Stimulated activated naive CD8-positive, alpha-beta T cell treated with anti-CD3 and anti-CD28 coated beads, Interleukin-15, Interleukin-2, amounts not matched to agents 100 ng/mL and 50 ng/mL, for 24 hours (primary cell): ENCODE data around the gene PLEKHG5.
"Not testable (repeated sequence)": the region's sequence is repeated elsewhere in the genome, so short reads cannot be mapped to it uniquely, and the experiment has no call there.

Experiments
- H3K27ac Mint-ChIP-seq: one replicate; pipeline ENCODE4 v1.8.0; 2021; ENCODE audit warnings: mild to moderate bottlenecking, mixed read lengths
- H3K27me3 Mint-ChIP-seq: one replicate; pipeline ENCODE4 v1.8.0; 2021; ENCODE audit warnings: mixed read lengths
- H3K36me3 Mint-ChIP-seq: one replicate; pipeline ENCODE4 v1.8.0; 2021; ENCODE audit warnings: low read depth, mixed read lengths
- H3K4me1 Mint-ChIP-seq: one replicate; pipeline ENCODE4 v1.8.0; 2021; ENCODE audit warnings: low read depth, mixed read lengths
- H3K4me3 Mint-ChIP-seq: one replicate; pipeline ENCODE4 v1.8.0; 2021; ENCODE audit warnings: mild to moderate bottlenecking, mixed read lengths
- H3K9me3 Mint-ChIP-seq: one replicate; pipeline ENCODE4 v1.8.0; 2021; ENCODE audit warnings: mixed read lengths

Gene PLEKHG5

DNA sequence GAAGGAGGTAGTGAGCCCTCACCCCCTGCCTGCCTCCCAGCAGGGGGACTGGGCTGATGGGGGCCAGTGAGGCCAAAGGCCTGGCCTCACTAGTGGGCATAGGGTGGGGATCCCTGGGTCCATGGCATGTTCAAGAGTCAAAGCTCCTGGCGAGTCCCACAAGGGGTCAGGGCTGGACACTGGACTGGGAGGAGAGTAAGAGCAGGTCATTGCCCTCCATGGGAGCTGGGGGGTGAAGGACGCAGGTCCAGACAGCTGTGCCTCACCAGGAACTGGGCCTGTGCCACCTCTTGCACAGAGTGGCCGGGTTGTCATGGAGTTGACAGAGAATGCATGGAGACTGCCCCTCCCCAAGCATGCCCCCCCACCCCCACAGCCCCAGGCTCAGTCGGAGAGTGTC lies 45.5 kb downstream of the PLEKHG5 start:
- not testable (repeated sequence) for H3K4me3 Mint-ChIP-seq, H3K36me3 Mint-ChIP-seq, H3K9me3 Mint-ChIP-seq, H3K4me1 Mint-ChIP-seq, H3K27ac Mint-ChIP-seq
- peaks cover 43% of the 10 kb centered on the region for H3K27me3 Mint-ChIP-seq

DNA sequence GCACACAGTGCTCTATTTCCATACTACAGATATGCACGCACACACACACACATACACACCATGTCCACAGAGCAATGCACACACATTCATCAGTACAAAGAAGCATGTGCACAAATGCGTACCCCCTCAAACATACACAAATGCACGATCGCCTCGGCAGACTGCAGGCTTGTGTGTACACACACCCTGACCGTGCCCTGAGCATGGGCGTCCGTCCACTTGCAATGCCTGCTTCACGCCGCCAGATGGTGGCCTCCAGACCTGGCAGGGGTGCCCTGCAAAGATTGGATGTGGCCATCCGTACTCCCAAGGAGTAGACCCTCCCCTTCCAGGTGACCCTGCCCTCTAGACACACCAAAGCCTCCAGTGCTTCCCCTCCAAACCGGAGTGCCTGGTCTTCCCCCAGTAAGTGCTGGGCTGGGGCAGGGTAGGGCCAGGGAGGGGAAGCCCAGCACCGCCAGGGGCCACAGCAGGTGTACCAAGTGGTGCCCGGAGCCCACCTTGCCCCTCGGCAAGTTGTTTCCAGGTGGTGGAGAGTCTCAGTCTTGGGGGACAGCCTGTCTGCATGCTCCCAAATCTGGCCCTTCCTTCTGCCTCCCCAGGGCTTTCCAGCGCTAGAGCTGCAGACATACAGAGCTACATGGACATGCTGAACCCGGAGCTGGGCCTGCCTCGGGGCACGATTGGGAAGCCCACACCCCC lies 46.3 kb downstream of the PLEKHG5 start:
- H3K4me3 Mint-ChIP-seq = no peak overlapping the region
- no peak overlapping the region for H3K27ac Mint-ChIP-seq
- no peaks in the 10 kb centered on the region for H3K9me3 Mint-ChIP-seq
- no peaks in the 10 kb centered on the region for H3K36me3 Mint-ChIP-seq
- H3K27me3 Mint-ChIP-seq = peaks cover 37% of the 10 kb centered on the region
- H3K4me1 Mint-ChIP-seq = peaks cover 8% of the 10 kb centered on the region

DNA sequence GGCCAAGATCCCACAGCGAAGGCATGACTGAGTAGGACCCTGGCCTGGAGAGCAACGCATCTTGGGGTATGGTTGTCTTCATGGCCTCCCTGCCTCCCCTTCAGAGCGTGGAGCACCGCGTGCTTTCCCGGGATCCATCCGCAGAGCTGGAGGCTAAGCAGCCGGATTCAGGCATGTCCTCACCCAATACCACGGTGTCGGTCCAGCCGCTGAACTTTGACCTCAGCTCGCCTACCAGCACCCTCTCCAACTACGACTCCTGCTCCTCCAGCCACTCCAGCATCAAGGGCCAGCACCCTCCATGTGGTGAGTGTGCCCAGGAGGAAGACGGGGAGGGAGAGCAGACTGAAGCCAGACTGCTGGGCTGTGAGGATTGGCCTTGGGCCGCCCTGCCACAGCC lies 47.1 kb downstream of the PLEKHG5 start:
- H3K4me3 Mint-ChIP-seq = no peak overlapping the region
- no peak overlapping the region for H3K27ac Mint-ChIP-seq
- no peaks in the 10 kb centered on the region for H3K36me3 Mint-ChIP-seq
- H3K9me3 Mint-ChIP-seq = no peaks in the 10 kb centered on the region
- H3K4me1 Mint-ChIP-seq = peaks cover 10% of the 10 kb centered on the region
- peaks cover 35% of the 10 kb centered on the region for H3K27me3 Mint-ChIP-seq

DNA sequence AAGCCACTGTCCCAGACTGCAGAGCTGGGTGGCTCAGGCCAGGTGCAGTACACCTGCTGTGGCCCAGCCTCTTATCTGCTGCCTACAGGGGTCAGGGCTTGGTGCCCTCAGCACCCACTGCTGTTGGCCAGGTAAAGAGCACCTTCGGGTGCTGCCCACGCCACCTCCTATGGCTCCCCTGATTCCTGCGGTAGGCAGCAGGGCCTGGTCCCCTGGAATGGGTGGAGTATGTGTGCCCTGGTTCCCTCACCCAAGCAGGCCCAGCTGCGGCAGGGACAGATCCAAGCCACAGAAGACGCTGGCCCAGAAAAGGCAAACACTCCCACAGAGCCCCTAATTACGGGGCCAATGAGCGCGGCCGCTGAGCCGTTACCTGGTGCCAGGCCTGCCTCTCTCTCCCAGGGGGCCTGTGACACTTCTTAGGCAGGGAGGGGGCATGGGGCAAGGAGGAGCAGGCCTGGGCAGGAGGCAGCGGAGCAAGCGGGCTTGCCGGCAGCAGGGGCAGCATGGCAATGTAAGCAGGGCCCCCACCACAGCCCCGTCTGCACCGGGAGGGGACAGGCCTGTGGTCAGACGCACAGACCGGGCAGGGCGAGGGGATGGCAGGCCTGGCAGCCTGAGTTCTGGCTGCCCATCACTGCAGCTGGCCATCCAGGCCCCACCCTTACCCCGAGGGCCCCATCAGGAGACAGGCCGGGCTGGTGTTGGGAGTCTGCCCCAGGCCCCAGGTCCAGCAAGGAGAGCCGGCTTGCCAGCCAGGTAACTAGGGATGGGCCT lies 47.9 kb downstream of the PLEKHG5 start:
- Mint-ChIP-seq H3K4me3 (no peak overlapping the region), H3K27ac (no peak overlapping the region), H3K36me3 (no peaks in the 10 kb centered on the region), H3K4me1 (peaks cover 6% of the 10 kb centered on the region), H3K27me3 (peaks cover 33% of the 10 kb centered on the region), H3K9me3 (no peaks in the 10 kb centered on the region)

DNA sequence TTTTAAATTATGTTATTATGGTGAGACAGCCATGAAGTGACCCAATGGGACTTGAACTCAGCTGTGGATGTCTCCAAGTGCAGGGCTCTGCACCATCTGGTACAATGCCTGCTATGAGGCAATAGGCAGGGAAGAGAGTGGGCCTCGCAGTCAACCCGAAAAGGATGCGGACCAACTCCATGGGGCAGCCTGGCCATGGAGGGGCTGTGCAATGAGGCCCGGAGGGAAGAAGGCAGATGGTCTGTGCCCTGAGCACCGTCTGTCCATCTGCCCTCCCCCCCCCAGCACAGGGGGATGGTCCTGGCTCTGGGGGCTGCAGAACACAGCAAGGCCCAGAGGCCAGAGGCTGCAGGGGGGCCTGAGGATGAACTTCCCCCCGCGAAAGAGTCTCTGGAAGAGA lies 49.9 kb downstream of the PLEKHG5 start:
- Mint-ChIP-seq H3K4me1 (peaks cover 6% of the 10 kb centered on the region), H3K27ac (no peak overlapping the region), H3K4me3 (no peak overlapping the region), H3K36me3 (no peaks in the 10 kb centered on the region), H3K9me3 (no peaks in the 10 kb centered on the region), H3K27me3 (peaks cover 37% of the 10 kb centered on the region)

DNA sequence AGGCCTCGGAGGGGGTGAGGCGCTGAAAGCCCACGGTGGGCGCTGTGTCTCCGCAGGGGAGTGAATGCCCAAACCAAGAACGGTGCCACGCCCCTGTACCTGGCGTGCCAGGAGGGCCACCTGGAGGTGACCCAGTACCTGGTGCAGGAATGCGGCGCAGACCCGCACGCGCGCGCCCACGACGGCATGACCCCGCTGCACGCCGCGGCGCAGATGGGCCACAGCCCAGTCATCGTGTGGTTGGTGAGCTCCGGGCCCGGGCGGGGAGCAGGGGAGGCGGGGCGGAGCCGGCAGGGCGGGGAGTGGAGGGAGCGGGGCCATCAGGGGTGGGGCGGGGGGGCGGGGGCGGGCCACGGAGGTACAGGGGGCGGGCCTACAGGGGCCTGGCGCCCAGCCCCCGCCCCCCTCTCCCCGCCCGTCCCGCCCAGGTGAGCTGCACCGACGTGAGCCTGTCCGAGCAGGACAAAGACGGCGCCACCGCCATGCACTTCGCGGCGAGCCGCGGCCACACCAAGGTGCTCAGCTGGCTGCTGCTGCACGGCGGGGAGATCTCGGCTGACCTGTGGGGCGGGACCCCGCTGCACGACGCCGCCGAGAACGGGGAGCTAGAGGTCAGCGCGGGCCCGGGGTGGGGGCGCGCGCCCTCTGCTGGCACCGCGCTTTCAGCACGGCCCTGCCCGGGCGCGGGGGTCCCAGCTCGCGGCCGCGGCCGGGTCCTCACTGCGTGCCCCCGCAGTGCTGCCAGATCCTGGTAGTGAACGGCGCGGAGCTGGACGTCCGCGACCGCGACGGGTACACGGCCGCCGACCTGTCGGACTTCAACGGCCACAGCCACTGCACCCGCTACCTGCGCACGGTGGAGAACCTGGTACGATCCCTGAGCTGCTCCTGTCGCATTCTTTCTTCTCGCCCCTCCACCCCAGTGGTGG lies 51.0 kb downstream of the PLEKHG5 start:
- Mint-ChIP-seq H3K27ac (no peak overlapping the region), H3K27me3 (peaks cover 33% of the 10 kb centered on the region), H3K4me1 (peaks cover 6% of the 10 kb centered on the region), H3K4me3 (no peak overlapping the region), H3K36me3 (no peaks in the 10 kb centered on the region), H3K9me3 (no peaks in the 10 kb centered on the region)

DNA sequence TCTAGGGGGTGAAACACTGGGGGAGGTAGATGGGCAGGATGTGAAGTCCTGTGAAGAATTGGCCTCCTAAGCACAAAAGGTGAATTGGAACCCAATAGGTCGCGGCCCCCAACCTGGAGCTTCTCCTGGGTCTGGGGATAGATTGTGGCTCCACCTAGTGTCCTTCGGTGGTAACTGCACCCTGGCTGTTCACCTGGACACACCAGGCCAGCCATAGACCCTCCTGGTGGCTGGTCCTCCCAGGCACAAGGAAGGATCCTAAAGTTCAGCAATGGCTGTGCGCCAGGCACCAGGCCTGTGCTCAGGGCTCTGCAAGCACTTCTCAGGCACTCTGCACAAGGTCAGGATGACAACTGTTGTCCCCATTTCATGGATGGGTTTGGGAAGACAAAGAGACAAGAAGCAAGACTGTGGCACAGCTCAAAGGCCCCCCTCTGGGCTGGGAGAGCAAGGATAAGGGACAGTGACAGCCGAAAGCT lies 53.4 kb downstream of the PLEKHG5 start:
- no peaks in the 10 kb centered on the region for H3K9me3 Mint-ChIP-seq
- H3K27ac Mint-ChIP-seq = no peak overlapping the region
- no peaks in the 10 kb centered on the region for H3K36me3 Mint-ChIP-seq
- H3K4me3 Mint-ChIP-seq = no peak overlapping the region
- peaks cover 25% of the 10 kb centered on the region for H3K27me3 Mint-ChIP-seq
- peaks cover 6% of the 10 kb centered on the region for H3K4me1 Mint-ChIP-seq

DNA sequence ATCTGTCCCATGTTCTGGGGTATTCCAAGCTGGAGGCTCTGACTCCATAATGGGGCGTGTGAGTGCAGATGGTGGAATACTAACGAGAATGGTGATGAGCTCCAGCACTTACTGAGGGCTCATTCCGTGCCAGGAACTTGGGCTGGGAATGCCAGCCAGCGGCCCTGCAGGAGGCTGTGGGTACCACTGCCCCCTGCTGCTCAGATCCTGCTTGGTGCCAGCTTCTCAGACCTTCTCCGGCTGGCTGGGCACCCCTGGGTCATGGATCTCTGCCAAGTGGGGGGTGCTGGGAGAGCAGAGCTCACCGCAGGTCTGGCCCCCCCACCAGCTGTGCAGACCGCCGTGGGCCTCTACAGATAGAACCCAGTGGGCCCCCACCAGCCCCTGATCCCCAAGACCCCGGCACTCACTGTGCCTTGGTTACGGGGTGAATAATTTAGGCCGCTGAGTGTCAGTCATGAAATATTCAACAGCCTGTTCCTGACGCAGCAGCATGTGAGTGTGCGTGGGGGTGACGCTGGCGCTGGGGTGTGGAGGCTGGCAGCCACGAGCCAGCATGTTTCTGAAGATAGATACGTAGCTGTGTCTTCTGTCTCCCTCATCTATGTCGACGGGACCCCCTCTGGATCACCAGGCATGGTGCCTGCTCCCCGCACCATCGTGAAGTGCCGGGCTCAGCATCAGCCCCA lies 54.3 kb downstream of the PLEKHG5 start:
- peaks cover 24% of the 10 kb centered on the region for H3K27me3 Mint-ChIP-seq
- not testable (repeated sequence) for H3K27ac Mint-ChIP-seq, H3K4me3 Mint-ChIP-seq, H3K9me3 Mint-ChIP-seq, H3K4me1 Mint-ChIP-seq, H3K36me3 Mint-ChIP-seq

DNA sequence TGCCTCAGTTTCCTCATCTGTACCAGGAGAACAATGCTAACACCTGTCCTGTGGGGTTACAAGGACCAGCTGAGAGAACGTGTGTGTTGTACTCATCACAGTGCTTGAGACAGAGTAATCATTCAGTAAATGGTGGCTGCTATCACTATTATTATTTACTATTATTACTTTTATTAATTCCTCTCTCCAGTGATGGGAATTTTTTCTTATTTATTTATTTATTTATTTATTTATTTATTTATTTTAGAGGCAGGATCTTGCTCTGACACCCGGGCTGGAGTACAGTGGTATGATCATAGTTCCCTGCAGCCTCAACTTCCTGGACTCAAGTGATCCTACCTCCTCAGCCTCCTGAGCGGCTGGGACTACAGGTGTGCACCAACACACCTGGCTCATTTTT lies 55.2 kb downstream of the PLEKHG5 start:
- not testable (repeated sequence) for H3K4me1 Mint-ChIP-seq, H3K9me3 Mint-ChIP-seq, H3K36me3 Mint-ChIP-seq, H3K4me3 Mint-ChIP-seq, H3K27ac Mint-ChIP-seq
- peaks cover 16% of the 10 kb centered on the region for H3K27me3 Mint-ChIP-seq

DNA sequence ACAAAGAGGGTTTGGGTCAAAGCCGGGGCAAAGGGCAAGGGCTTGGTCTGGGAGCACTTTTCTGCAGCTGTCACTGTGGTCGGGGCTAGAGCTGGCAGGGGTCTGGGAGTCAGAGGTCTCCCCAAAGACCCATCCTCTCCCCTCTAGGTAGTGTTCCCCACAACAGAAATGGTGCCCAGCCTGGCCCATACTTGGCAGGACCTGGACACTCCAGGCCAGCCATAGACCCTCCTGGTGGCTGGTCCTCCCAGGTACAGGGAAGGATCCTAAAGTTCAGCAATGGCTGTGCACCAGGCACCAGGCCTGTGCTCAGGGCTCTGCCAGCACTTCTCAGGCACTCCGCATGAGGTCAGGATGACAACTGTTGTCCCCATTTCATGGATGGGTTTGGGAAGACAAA lies 55.9 kb downstream of the PLEKHG5 start:
- Mint-ChIP-seq H3K27me3 (peaks cover 13% of the 10 kb centered on the region), H3K9me3 (no peaks in the 10 kb centered on the region), H3K36me3 (no peaks in the 10 kb centered on the region), H3K4me1 (peaks cover 6% of the 10 kb centered on the region), H3K27ac (no peak overlapping the region), H3K4me3 (no peak overlapping the region)

DNA sequence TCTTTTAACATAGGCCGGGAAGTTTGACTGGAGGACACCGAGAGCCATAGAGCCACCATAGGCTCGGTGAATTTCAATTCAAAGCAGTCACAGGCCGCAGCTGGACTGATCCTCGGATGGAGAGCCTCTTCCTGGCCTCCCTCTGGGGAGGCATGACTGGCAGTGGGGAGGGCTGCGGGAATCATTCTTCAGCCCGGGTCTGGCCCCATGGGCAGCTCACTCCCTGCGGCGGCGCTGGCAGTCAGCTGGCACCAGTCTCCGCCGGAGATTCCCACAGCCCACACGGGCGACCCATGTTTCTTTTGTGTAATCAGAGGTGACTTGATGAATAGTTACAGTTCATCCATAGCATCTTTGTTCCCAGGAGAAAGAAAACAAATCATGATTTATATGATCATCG lies 56.3 kb downstream of the PLEKHG5 start:
- Mint-ChIP-seq H3K36me3 (no peaks in the 10 kb centered on the region), H3K27ac (no peak overlapping the region), H3K27me3 (peaks cover 17% of the 10 kb centered on the region), H3K4me1 (peaks cover 6% of the 10 kb centered on the region), H3K9me3 (no peaks in the 10 kb centered on the region), H3K4me3 (no peak overlapping the region)

DNA sequence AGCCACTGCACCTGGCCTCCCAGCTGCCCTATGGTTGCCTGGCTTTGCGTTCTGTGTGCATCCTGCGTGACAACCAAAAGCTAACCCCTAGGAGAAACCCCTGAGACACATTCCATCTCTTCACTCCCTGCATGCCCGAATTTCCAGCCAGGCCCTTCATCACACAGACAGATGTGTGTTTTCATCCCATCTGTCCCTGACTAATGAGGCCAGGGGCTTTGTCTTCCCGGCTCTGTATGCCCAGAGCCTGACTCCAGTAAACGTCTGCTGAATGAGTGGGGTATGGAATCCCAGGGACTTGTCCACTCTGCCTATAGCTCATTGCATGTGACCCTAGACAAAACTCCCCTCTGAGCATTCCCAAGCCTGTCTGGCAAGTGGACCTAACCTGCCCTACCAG lies 57.3 kb downstream of the PLEKHG5 start:
- H3K27me3 Mint-ChIP-seq = peaks cover 13% of the 10 kb centered on the region
- no peaks in the 10 kb centered on the region for H3K36me3 Mint-ChIP-seq
- no peaks in the 10 kb centered on the region for H3K4me1 Mint-ChIP-seq
- H3K27ac Mint-ChIP-seq = no peak overlapping the region
- no peaks in the 10 kb centered on the region for H3K9me3 Mint-ChIP-seq
- no peak overlapping the region for H3K4me3 Mint-ChIP-seq

DNA sequence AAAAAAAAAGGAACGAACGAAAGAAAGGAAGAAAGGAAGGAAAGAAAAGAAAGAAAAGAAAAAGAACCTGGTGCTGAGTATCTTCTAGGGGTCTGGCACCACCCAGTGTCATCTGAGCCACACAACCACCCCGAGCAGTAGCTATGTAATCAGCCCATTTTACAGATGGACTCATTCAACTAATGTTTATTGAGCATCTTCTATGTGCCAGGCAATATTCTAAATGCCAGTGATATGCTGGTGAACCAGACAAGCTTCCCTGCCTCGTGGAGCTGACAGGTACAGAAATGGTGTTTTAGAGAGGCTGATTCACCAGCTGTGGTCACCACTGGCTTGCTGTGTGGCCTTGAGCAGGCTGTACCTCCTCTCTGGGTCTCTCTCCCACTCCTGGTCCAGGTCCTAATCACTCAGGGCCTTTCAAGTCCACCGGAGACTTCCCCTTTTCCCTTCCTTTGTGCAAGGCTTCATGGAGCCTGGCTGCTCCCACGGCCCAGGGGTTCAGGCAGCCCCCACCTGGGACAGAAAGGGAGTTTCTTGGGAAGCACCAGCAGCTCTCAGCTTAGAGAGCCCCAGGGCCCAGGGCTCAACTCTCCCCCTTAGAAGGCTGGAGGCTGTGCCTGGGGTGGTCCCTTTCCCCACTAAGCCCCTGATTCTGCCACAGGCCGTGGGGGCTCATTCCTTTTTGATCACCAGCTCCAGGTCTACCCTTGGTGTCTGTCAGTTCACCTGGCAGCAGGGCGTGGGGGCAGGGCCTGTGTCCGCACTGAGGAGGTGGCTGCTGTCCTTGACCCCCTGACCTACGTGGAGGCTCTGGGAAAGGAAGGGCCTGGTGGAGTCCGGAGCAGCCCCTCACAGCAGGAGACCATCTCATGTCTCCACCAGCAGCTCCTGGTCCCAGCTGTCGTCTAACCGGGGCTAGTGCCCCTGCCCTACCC lies 59.6 kb downstream of the PLEKHG5 start:
- H3K9me3 Mint-ChIP-seq, H3K27ac Mint-ChIP-seq, H3K4me1 Mint-ChIP-seq, H3K36me3 Mint-ChIP-seq, H3K4me3 Mint-ChIP-seq: not testable (repeated sequence)
- peaks cover 10% of the 10 kb centered on the region for H3K27me3 Mint-ChIP-seq
